HG02943 (cell line): Measurements from ENCODE around the gene BMAL1.

Source experiments
- ATAC-seq: cut with Tn5 transposase; IDR thresholded peaks from one replicate; pipeline ENCODE4 v1.9.1; 2021; ENCODE audit warnings: mild to moderate bottlenecking, low read depth, moderate library complexity; ENCODE audit not compliant: unreplicated experiment

The BMAL1 gene

GRCh38 chr11:13289081-13289480 lies 11.5 kb downstream of the BMAL1 start:
- no peak for ATAC-seq

- no peak for ATAC-seq
These were observed 12.8 kb downstream of the BMAL1 start for GRCh38 chr11:13290221-13290980.

GRCh38 chr11:13291361-13291760 lies 13.8 kb downstream of the BMAL1 start:
- no peak for ATAC-seq

GRCh38 chr11:13291800-13292199 lies 14.2 kb downstream of the BMAL1 start:
- no peak for ATAC-seq

- no peak for ATAC-seq
These were observed 15.4 kb downstream of the BMAL1 start for GRCh38 chr11:13292970-13293369.

GRCh38 chr11:13294178-13294577 lies 16.6 kb downstream of the BMAL1 start:
- no peak for ATAC-seq

GRCh38 chr11:13294771-13295579 lies 17.4 kb downstream of the BMAL1 start:
- no peak for ATAC-seq

- ATAC-seq = no peak
These were observed 19.8 kb downstream of the BMAL1 start for GRCh38 chr11:13297308-13297916.

- ATAC-seq = no peak
These were observed 20.3 kb downstream of the BMAL1 start for GRCh38 chr11:13297917-13298356.

- no peak for ATAC-seq
These were observed 21.2 kb downstream of the BMAL1 start for GRCh38 chr11:13298765-13299164.

- no peak for ATAC-seq
These were observed 23.9 kb downstream of the BMAL1 start for GRCh38 chr11:13301522-13301921.

- no peak for ATAC-seq
These were observed 24.9 kb downstream of the BMAL1 start for GRCh38 chr11:13302420-13302958.

- no peak for ATAC-seq
These were observed 26.4 kb downstream of the BMAL1 start for GRCh38 chr11:13303668-13304649.

GRCh38 chr11:13304655-13305335 lies 27.2 kb downstream of the BMAL1 start:
- ATAC-seq = no peak

- no peak for ATAC-seq
These were observed 31.1 kb downstream of the BMAL1 start for GRCh38 chr11:13308704-13309103.

- ATAC-seq = no peak
These were observed 31.6 kb downstream of the BMAL1 start for GRCh38 chr11:13309156-13309555.

GRCh38 chr11:13310443-13310842 lies 32.9 kb downstream of the BMAL1 start:
- ATAC-seq = no peak

- ATAC-seq = no peak
These were observed 34.0 kb downstream of the BMAL1 start for GRCh38 chr11:13311570-13311969.
